GM18951 (cell line): Measurements from ENCODE around the gene P2RY8.
"Not testable (repeated sequence)": the region's sequence is repeated elsewhere in the genome, so short reads cannot be mapped to it uniquely, and the experiment has no call there.

Experiments
- POLR2A ChIP-seq: IDR thresholded peaks from 4 replicates; pipeline ENCODE4 v1.6.1; 2011; ENCODE audit warnings: mild to moderate bottlenecking; ENCODE audit not compliant: insufficient read length, insufficient read depth; ENCODE audit errors: extremely low read depth
- in situ Hi-C: fragments of 300-500 bp; cut with MboI; formaldehyde crosslinking; loops from one replicate; pipeline ENCODE4 v1.12.0; 2022; ENCODE audit warnings: low sequenced_read_pairs, mixed read lengths, inconsistent platforms; ENCODE audit not compliant: unreplicated experiment

The P2RY8 gene

DNA sequence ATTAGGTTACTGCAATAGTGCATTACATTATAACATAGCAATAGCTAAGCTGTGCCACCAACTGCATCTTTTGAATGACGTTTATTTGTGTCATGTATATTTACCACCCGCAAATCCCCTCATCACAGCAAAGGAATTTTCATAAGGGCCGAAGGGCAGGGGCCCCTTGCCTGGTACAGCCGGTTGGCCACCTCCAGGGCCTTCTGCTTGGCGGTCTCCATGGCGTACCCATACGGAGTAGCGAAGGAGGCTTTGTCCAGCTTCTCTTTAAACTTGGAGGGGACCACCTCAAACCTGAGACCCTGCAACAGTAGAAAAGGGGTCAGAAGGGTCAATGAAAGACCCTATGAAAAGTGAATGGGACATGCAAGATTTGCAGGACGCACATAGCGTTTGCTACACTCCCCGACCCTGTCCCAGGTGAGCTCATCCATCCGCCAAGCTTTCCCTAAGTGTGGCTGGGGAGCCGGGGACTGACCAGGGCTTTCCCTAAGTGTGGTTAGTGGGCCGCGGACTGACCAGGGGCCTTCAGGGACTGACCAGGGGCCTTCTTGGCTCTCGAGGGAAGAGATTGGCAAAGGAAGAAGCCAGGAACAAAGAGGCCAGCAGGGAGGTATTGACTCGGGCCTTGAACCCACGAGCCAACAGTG is 94.8 kb downstream of the P2RY8 start:
- in situ Hi-C loops, result no loop called here
- no peak for TF ChIP-seq POLR2A

DNA sequence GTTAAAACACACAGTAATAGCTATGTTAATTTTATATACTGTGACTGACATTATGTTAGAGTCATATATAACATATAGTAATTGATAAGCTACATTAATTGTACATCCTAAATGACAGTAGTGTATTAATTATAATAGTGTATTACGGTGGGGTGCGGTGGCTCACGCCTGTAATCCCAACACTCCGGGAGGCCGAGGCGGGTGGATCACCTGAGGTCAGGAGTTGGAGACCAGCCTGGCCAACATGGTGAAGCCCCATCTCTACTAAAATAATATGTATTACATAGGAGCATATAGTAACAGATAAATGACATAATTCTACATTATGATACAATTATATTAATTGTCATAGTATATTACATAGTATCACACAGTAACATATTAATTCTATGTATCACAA is 96.5 kb downstream of the P2RY8 start:
- in situ Hi-C loops, result no loop called here
- no peak for TF ChIP-seq POLR2A

DNA sequence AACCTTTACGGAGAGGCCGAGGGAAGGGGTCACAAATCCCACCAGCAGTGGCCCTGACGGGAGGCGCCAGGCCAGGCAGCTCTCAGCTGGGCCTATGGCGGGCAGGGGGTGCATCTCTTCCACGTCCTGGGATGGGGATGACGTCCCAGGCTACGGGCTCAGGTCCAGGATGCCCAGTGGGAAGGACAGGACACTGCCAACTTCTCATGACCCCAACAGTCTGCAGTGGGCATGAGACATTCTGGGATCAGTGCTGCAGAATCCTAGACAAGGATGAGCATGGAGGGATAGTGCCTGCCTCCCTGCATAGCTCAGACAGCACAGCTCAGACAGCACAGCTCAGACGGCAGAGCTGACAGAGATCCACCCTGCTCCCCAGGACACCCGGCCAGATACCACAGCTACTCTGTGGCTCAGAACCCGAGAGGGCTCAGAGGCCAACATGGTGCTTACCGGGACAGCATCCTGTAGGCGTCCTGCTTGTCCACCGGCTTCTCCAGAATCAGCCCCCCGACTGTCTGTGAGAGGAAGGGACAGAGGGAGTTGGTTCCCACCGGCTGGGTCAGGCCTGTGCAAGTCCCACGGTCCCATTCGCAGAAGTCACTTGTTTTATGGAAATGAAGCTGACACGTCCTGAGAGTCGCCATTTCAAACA is 101.6 kb downstream of the P2RY8 start:
- in situ Hi-C loops, result no loop called here
- no peak for TF ChIP-seq POLR2A

DNA sequence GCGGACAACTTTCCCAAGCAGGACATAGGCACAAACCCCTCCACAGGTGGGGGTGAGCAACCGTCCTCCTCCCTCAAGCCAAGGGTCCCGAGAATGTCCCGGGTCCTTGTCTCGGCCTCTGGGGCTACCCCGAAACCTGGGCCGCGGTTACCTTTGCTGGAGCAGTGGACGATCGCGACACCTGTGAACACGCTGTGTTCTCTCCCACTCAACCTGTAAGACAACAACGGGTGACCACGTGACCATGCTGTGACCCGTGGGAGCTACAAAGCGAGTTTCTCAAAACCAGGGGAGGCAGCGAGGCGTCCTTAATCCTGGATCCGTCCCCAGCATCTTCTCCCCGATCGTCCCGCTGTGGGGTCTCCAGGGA is 102.1 kb downstream of the P2RY8 start:
- no peak for TF ChIP-seq POLR2A
- in situ Hi-C loops, result no loop called here

DNA sequence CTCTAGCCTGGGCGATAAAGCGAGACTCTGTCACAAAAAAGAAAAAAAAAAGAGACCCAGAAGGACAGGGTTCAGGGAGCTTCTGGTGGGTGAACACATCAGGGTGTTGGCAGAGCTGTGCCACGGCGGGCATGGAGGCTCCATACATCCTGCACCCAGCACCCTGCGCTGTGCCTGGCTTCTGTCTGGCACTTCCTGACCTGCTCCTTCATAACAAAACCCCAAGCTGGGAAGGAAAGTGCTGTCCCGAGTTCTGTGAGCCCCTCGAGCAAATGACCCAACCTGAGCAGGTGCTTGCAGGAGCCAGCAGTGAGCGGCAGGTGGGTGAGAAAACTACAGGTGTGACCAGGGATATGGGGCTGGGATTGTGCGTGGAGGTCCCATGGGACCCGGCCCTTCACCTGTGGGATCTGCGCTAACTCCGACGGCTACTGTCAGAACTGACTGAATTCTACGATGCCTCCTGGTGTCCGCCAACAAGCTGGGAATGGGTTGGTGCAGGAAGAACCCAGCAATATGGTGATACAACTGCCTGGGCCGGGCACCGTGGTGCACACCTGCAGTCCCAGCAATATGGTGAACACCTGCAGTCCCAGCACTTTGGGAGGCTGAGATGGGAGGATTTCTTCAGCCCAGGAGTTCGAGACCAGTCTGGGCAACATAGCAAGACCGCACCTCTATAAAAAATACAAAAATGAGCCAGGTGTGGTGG is 103.2 kb downstream of the P2RY8 start:
- no peak for TF ChIP-seq POLR2A
- in situ Hi-C loops, result no loop called here

DNA sequence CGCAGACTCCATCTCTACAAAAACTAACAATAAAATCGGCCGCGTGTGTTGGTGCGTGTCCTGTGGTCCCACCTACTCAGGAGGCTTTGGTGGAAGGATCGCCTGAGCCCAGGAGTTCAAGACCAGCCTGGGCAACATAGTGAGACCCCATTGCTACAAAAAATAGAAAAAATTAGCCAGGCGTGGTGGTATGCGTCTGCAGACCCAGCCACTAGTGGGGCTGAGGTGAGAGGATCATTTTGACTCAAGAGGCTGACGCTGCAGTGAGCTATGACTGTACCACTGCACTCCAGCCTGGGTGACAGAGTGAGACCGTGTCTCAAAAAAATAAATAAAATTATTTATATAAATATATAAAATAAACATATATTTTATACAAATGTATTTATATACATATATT is 106.5 kb downstream of the P2RY8 start:
- in situ Hi-C loops, result no loop called here
- TF ChIP-seq POLR2A, result no peak

DNA sequence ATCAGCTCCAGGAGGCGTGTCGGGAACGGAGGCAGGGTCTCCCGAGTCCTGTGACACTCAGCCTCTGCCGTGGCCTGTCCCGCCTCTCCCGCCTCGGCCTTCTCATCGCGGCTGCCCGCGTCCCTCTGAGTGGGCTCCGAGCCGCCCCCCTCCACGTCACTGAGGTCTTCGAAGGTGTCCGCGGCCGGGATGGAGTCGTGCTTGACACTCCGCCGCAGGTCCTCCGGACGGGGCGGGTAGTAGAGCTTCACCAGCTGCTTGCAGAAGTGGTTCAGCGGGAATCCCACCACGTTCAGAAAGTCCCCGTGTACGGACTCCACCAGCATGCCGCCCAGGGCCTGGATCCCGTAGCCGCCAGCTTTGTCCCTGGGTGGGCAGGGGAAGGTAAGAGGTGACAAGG is 109.2 kb downstream of the P2RY8 start:
- TF ChIP-seq POLR2A, result no peak
- in situ Hi-C loops, result no loop called here

DNA sequence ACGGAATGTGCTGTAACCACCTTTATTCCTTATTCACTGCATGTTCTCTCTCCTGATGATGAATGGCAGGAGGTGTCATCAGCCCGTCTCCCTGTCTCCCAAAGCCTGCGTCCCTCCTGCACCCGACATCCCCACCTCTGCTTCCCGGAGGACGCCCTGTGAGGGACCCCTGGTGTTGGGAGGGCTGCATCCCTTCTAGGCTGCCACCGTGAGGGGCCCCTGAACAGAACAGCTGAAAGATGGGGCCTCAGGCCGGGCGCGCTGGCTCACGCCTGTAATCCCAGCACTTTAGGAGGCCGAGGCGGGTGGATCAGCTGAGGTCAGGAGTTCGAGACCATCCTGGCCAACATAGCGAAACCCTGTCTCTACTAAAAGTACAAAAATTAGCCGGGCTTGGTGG is 110.7 kb downstream of the P2RY8 start:
- in situ Hi-C loops, result not testable (repeated sequence)

DNA sequence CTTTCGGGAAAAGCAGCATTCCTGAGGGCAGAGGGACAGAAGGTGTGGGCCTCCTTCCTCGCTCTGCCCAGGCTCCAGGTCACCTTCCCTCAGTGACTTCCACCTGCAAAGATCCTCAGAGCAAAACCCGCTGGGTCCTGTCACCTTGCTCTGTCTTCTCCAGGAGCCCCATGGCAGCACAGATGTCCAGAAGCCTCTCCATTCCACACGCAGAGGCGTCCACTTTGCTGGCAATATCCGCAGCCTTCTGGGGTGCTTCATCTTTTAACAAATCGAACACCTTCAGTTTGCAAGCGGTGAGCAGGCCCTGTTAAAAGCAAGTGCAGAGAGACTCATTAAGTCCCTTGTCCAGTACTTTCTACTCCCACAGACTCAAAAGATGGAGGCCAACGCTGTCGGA is 111.6 kb downstream of the P2RY8 start:
- in situ Hi-C loops, result no loop called here
- no peak for TF ChIP-seq POLR2A

DNA sequence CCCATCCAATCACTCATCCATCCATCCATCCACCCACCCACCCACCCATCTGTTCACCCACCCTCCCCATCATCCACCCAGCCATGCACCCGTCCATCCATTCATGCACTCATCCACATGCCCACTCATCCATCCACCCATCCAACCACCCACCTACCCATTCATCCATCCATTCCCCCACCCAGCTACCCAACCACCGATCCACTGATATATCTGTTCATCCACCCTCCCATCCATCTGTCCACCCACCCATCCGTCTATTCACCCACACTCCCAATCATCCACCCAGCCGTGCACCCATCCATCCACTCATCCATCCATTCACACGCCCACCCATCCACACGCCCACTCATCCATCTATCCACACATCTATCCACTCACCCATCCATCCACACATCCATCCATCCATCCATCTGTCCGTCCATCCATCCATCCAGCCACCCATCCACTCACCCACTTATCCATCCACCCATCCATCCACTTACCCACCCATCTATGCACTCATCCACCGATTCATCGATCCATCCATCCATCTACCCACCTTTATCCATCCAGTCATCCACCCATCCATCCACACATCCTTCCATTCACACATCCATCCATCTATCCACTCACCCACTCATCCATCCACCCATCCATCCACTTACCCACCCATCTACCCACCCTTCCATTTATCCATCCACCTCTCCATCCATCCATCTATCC is 112.7 kb downstream of the P2RY8 start:
- no peak for TF ChIP-seq POLR2A
- in situ Hi-C loops, result no loop called here

DNA sequence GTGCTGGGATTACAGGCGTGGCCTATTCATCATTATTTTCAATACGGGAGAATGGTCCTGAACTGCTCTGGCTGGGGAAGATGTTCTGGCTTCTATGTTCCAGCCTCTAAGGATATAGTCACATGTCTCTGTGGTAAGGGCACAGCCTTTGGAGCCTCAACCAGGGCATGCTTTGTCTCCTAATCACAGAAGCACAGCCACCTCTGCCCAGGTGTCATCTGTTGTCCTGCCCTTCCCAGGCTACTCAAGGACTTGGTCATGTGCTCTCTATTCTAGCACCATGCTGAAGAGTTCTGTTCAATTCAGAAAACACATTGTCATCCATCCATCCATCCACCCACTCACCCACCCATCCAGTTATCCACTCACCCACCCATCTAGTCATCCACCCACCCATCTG is 113.8 kb downstream of the P2RY8 start:
- in situ Hi-C loops, result no loop called here
- TF ChIP-seq POLR2A, result no peak

DNA sequence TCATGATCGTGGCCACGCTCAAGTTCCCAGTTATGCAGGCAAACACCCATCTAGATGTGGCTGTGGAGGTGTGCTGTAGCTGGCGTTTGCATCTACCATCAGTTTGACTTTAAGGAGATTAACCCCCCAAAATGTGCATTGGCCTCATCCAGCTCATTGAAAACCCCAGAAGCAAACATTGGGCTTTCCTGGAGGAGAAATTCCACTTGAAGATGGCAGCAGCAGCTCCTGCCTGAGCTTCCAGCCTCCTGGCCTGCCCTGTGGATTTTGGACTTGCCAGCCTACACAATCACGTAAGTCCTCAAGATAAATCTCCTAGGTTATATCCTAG is 114.9 kb downstream of the P2RY8 start:
- TF ChIP-seq POLR2A, result no peak
- in situ Hi-C loops, result no loop called here

DNA sequence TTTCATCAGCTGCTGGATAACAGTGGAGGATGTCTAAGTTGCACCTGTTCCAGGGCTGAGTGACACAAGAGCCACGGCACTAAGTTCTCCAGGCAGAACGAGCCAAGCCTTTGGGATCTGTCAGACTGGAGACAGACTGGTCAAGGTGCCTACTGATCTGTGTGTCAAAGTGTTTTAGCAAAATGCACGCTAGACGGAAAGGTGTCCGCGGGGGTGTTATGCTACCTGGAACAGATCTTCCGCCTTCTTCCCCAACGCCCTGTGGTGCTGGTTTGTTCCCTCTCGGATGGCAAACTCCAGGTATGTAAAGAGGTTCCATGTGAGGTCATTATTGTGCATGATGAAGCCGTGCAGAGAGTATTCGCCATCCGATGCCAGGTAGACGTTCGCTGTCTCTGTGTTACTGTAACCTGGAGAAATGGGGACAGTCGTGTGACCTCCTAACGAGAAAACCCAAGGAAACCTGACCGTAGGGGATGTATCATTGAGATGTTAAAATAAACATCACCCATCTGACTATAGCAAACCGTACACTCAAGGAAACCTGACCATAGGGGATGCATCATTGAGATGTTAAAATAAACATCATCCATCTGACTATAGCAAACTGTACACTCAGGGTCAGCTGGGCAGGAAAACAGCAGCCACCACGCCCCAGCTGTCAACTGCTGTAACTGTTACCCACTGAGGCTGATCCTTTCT is 115.4 kb downstream of the P2RY8 start:
- in situ Hi-C loops, result no loop called here
- TF ChIP-seq POLR2A, result no peak
